Choroid plexus epithelial cell (primary cell): ENCODE results near the gene RBFOX1.

Source experiments
- DNase-seq: peaks from one replicate; pipeline ENCODE4 v3.0.0-alpha.2; 2010; ENCODE audit warnings: low read depth
- H3K4me3 ChIP-seq: 2 replicates; pipeline ENCODE4 v1.5.1; 2011; ENCODE audit warnings: low read depth, mild to moderate bottlenecking, control low read depth, low read length, moderate library complexity
- CTCF ChIP-seq: conservative IDR thresholded peaks from 2 replicates; pipeline ENCODE4 v1.5.1; 2011; ENCODE audit warnings: low read depth, mild to moderate bottlenecking, control low read depth, inconsistent platforms, low read length, moderate library complexity

Gene RBFOX1

GRCh38 chr16:7482032-7482431, 149.4 kb downstream of the RBFOX1 start:
- no peak overlapping the region for H3K4me3 ChIP-seq
- no peak for TF ChIP-seq CTCF
- no peak for DNase-seq

GRCh38 chr16:7482596-7483290, 150.1 kb downstream of the RBFOX1 start:
- no peak for TF ChIP-seq CTCF
- H3K4me3 ChIP-seq, result no peak overlapping the region
- DNase-seq, result no peak

GRCh38 chr16:7487574-7488323, 155.1 kb downstream of the RBFOX1 start:
- no peak for TF ChIP-seq CTCF
- no peak overlapping the region for H3K4me3 ChIP-seq
- no peak for DNase-seq

GRCh38 chr16:7492122-7492521, 159.5 kb downstream of the RBFOX1 start:
- no peak for TF ChIP-seq CTCF

GRCh38 chr16:7493133-7493532, 160.5 kb downstream of the RBFOX1 start:
- no peak for DNase-seq
- TF ChIP-seq CTCF, result no peak
- no peak overlapping the region for H3K4me3 ChIP-seq

More at GRCh38 chr16:7492122-7492521, 159.5 kb downstream of the RBFOX1 start:
- DNase-seq, result no peak
- no peak overlapping the region for H3K4me3 ChIP-seq

- DNase-seq, result no peak
- H3K4me3 ChIP-seq, result no peak overlapping the region
- no peak for TF ChIP-seq CTCF
Observed at GRCh38 chr16:7497691-7498090, 165.0 kb downstream of the RBFOX1 start.
